ENCODE measurements around the gene GPX4.

Gene GPX4

DNA sequence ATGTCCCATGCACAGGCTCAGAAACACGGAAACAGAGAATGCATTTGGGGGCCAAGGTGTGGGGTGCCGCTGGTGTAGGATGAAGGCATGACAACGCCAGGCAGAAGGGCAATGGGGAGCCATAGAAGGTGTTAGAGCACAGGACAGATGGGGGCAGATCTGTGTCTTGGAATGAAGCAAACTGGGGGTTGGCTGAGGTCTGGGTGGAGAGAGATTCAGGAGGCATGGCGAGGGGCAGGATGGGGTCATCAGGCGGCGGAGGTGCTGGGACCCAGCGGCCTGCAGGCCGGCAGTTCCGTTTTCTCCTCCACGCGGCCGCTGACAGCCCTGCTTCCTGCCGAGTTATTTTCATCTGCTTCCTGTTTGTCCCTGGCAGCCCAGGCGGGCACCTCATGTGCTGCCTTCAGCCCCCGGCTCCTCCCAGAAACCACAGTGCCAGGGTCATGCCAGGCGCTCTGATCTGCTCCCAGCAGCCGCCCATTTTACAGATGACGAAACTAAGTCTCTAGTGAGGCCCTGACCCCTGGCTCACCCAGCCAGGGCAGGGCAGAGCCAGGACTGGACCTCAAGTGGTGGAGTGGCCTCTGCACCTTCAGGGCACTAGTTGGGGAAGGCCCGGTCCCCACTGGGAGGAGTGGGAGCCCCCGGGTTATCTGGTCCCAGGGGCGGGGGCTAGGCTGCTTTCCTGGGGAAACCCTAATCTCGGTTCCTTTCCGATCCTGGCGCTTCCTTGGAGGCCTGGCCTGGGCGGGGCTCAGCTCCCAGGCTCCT is 34.6 kb upstream of the GPX4 start:
- no peak for DNase-seq

GRCh38 chr19:1070576-1070930 is 33.2 kb upstream of the GPX4 start:
- no peak for DNase-seq

GRCh38 chr19:1070931-1071791 is 32.6 kb upstream of the GPX4 start:
- no peak for DNase-seq

GRCh38 chr19:1072371-1073015 is 31.3 kb upstream of the GPX4 start:
- DNase-seq, result no peak

- DNase-seq, result no peak
Measured at GRCh38 chr19:1073063-1073955, 30.5 kb upstream of the GPX4 start.

GRCh38 chr19:1073956-1074517 is 29.8 kb upstream of the GPX4 start:
- no peak for DNase-seq

GRCh38 chr19:1074544-1075283 is 29.1 kb upstream of the GPX4 start:
- DNase-seq, result no peak

DNA sequence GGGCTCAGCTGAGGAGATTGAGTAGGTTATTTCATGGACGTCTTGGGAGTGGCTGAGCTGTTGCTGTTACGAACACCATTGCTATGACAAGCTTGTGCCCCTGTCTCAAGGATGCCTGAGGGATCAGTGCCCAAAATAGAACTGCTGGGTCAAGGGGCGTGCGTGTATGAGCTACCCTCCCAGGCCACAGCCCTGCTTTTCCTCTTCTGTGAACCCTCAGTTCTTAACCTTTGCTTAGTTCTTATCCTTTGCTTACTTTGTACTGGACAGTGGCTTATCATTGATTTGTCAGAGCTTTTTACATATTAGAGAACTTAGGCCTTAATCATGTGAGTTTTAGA is 27.8 kb upstream of the GPX4 start:
- no peak for DNase-seq

GRCh38 chr19:1076951-1077350 is 26.8 kb upstream of the GPX4 start:
- DNase-seq, result no peak

DNA sequence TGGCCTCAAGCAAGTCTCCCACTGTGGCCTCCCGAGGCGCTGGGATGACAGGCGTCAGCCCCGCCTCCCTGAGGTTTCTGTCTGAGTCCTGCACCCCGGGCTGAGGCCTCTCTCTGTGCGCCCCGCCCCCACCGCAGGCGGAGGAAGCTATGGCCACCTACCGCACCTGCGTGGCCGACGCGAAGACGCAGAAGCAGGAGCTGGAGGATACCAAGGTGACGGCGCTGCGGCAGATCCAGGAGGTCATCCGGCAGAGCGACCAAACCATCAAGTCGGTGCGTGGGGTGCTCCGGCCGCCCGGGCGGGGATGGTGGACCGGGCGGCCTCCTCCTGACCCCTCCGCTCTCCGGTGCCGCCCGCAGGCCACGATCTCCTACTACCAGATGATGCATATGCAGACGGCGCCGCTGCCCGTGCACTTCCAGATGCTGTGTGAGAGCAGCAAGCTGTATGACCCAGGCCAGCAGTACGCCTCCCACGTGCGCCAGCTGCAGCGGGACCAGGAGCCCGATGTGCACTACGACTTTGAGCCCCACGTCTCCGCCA is 24.2 kb upstream of the GPX4 start:
- DNase-seq, result no peak

GRCh38 chr19:1080360-1081161 is 23.2 kb upstream of the GPX4 start:
- DNase-seq, result no peak

DNA sequence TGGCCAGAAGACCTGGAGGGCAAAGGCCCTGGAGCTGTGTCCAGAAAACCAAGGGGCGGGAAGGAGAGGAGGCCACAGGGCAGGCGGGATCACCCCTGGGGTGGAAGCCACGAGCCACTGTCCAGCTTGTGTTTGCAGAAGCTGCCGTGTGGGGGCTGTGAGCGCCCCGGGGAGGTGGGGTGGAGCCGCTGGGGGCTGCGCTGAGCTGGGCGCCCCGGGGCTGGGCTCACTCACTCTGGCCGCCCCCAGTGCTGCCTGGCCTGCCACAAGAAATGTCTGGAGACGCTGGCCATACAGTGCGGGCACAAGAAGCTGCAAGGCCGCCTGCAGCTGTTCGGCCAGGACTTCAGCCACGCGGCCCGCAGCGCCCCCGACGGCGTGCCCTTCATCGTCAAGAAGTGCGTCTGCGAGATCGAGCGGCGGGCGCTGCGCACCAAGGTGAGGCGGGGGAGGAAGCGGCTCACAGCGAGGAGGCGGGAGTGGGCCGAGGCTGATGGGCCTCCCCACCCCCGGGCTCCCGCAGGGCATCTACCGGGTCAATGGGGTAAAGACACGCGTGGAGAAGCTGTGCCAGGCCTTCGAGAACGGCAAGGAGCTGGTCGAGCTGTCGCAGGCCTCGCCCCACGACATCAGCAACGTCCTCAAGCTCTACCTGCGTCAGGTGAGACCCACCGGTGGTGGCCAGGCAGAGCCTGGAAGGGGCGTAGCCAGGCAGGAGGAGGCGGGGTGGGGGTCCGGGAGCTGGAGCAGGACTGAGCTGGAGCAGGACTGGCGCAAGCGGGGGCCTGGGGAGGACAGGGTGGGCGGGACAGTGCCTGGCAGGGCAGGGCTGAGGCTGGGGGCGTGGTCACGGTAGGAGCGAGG is 22.3 kb upstream of the GPX4 start:
- peak; percentile 76 for DNase-seq

- peak; percentile 99 for DNase-seq
Measured at GRCh38 chr19:1082165-1082927, 21.4 kb upstream of the GPX4 start.

DNA sequence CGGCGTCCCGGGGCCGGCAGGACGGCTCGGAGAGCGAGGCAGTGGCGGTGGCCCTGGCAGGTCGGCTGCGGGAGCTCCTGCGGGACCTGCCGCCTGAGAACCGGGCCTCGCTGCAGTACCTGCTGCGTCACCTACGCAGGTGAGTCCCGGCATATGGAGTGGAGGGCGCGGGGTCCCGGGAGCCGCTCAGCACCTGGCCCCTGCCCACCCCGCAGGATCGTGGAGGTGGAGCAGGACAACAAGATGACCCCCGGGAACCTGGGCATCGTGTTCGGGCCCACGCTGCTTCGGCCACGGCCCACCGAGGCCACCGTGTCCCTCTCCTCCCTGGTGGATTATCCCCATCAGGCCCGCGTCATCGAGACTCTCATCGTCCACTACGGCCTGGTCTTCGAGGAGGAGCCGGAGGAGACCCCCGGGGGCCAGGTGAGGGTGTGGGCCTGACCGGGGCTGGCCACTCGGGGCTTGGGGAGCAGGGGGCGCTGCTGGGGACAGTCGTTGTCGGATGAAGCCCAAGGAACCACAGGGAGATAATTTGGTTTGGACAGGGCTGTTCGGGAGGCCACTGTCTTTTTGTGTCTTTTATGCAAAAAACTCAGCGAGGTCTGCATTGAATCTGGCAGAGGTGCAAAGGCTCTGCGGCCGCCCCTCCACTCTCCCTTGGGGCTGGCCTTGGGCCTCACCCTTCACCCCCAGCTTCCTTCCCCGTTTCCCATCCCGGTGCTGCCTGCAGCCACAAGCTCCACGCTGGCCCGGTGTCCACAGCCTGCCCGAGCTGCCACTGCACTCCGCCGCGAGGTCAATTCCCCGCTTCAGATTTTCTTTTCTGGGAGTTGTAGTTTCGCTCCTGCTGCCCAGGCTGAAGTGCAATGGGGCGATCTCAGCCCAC is 20.6 kb upstream of the GPX4 start:
- DNase-seq, result no peak

GRCh38 chr19:1084024-1084868 is 19.5 kb upstream of the GPX4 start:
- no peak for DNase-seq

- no peak for DNase-seq
Measured at GRCh38 chr19:1085053-1085658, 18.6 kb upstream of the GPX4 start.
